GM12892 (cell line): ENCODE measurements around the gene OLFM4.

Source experiments
- POLR2A ChIP-seq: IDR thresholded peaks from 2 replicates; pipeline ENCODE4 v1.6.1; 2011; ENCODE audit warnings: low read depth, low read length, control low read depth
- POLR2AphosphoS5 ChIP-seq: IDR thresholded peaks from 2 replicates; pipeline ENCODE4 v1.6.1; 2011; ENCODE audit warnings: low read depth, low read length, control low read depth
- TAF1 ChIP-seq: IDR thresholded peaks from 2 replicates; pipeline ENCODE4 v1.6.1; 2011; ENCODE audit warnings: low read depth, mild to moderate bottlenecking, control low read depth, low read length, borderline replicate concordance

DNA sequence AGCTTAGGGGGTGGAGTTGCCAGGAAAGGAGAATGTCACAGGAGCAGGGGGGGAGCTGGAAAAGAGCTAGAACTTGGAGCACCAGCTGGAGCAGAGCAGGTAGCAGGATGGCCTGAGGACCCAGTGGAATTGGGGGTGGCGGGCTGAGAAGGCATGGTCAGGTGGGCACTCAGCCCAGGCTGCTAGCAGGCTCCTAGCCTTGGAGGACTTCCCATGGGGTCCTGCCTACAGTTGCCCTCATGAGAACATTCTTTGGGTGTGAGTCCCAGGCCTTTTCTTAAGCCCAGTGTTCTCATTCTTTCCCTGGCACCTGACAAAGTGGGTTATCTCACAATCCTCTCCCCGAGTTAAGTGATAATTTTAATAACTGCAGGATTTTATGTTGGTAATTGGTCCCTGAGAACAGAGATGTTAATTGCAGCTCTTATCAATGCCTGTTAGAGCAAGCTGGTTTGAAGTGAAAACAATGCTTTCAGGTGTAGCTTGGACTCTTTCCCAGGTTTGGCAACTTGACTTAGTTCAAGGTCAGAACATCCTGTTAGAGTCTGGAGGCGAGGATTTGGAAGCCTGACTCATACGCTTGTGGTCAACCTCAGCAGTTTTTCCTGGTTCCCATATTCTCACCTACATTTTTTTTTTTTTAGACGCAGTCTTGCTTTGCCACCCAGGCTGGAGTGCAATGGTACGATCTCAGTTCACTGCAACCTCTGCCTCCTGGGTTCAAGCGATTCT is 18.1 kb upstream of the OLFM4 start:
- TF ChIP-seq POLR2AphosphoS5 (no peak), POLR2A (no peak), TAF1 (no peak)
